ELR (cell line): ENCODE data around the gene ATF6.
"Not testable (repeated sequence)": the region's sequence is repeated elsewhere in the genome, so short reads cannot be mapped to it uniquely, and the experiment has no call there.

Experiments
- DNase-seq: peaks from one replicate; pipeline ENCODE4 v3.0.0-alpha.2; 2015; ENCODE audit warnings: low read depth

ATF6 gene

DNA sequence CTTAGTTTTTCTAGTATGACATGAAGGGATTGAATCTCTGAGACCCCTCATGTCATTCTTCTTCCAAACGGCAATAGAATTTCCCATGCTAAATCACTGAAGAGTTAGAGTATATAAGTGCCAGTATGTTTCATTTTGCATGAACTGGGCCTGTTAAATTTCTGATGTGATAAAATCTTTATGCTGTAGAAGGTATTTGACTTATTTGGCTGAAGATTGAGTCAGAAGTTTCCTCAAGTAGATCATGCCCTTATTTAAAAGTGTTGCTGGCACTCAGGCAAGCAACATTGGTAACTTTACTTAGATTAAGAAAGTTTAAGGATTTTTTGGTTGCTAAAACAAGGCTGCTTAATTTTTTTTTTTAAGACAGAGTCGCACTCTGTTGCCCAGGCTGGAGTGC, 13.3 kb downstream of the ATF6 start:
- DNase-seq = no peak

DNA sequence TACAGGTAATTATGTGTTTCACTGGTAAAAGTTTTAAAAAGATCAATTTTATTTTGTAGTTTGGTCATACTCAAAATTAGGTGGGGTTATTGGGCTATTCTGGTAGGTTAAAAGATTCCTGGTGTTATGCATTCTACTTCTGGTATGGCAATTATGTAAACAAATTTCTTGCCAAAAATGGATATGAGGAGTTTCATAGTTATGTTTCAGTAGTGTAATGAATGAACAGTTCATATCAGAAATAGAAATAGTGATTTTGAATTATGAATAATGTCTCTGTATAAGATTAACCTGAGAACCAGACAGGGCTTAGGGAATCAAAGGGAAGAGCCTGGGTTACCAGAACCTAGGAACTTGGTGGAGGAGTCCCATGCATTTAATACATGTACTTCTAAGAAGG, 15.9 kb downstream of the ATF6 start:
- DNase-seq = peak; percentile 55

GRCh38 chr1:161782886-161783285, 16.8 kb downstream of the ATF6 start:
- no peak for DNase-seq

- DNase-seq = no peak
Observed at GRCh38 chr1:161784968-161785367, 18.8 kb downstream of the ATF6 start.

DNA sequence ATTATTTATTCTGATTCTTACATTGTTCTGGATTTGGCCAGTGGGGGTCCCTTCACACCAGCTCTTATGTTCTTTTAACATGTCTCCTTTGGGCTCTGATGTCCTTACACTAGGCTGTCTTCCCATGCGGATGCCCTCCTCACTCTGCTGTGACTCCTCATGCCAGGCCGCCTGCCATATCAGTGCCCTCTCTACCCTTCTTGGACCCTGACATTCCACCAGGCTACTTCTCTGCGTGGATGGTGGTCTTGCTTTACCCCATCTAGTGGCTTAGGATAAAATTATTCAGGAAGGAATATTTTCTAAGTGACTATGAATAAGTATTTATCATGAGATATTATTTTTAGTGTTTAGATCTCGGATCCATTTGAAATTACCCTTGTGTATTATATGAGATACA, 21.2 kb downstream of the ATF6 start:
- peak; percentile 23 for DNase-seq

DNA sequence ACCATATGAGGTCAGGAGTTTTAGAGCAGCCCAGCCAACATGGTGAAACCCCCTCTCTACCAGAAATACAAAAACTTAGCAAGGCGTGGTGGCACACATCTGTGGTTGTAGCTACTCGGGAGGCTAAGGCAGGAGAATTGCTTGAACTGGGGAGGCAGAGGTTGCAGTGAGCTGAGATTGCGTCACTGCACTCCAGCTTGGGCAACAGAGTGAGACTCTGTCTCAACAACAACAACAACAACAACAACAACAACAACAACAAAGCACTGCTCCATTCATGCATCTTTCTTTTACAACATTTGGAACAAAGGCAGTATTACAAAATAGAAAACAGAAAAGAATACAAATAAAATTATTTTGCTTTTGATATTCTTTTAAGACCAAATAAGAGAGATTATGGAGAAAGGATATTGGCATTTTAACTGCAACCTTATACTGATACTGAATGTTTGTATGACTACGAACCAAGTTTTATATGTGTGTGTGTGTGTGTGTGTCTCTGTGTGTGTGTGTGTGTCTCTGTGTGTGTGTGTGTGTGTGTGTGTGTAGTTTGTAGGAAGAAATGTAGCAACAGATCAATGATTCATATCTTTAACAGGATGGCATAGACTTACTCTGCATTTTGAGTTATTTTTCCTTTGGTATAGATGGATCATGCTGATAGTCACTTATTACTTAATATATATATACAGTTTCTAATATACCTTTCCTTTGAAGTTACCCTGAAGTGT, 24.6 kb downstream of the ATF6 start:
- DNase-seq = peak; percentile 2

DNA sequence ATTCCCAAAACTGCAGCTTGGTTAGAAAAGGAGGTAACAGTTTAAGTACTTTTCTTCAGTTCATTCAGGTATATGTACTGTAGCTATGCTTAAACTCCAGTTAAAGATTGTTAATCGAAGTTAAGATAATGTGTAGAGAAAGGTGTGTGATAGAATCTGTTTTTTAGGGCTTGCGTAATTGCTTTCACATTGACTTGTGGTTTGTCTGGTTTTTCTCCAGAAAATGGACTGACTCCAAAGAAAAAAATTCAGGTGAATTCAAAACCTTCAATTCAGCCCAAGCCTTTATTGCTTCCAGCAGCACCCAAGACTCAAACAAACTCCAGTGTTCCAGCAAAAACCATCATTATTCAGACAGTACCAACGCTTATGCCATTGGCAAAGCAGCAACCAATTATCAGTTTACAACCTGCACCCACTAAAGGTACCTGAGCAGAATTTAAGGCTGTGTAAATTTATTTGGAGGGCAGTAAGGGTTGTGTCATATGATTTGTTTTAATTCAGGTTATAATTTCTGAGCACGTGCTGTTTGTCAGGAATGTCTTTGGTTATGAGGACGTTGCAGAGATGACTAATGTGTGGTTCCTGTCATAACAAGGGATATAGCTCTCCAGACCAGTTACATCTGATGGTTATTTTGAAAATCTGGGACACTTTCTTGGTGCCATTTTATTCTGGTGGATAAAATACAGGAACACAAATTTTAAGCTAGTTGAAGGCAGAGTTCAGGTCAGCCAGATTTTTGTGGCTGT, 26.0 kb downstream of the ATF6 start:
- DNase-seq = peak; percentile 74

DNA sequence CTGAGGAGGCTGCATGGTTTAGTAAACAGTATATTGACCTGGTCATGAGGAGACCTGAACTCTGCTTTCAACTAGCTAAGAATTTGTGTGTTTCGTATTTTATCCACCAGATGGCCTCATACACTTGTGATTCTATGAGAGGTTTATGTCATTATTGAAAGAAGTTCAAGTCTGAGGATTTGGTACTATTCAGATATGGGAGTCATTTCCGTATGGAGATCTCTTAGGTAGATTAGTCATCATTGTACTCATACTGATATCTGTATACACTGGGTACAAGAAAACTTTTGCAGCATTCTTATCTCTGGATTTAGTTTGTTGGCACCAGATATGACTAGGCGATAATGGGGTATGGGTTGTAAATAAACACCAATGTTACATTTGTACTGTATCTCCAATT, 26.6 kb downstream of the ATF6 start:
- DNase-seq = peak; percentile 95

- no peak for DNase-seq
Observed at GRCh38 chr1:161799792-161800191, 33.7 kb downstream of the ATF6 start.

DNA sequence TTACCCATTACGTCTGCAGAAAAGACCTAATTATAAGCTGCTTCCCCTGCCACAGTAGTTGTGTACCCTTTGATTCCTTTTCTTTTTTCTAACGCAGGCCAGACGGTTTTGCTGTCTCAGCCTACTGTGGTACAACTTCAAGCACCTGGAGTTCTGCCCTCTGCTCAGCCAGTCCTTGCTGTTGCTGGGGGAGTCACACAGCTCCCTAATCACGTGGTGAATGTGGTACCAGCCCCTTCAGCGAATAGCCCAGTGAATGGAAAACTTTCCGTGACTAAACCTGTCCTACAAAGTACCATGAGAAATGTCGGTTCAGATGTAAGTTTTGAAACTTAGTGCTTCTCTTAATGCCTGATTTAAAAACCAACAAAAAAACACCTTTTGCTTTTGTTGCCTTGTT, 35.8 kb downstream of the ATF6 start:
- no peak for DNase-seq

GRCh38 chr1:161803181-161803580, 37.1 kb downstream of the ATF6 start:
- DNase-seq = no peak

DNA sequence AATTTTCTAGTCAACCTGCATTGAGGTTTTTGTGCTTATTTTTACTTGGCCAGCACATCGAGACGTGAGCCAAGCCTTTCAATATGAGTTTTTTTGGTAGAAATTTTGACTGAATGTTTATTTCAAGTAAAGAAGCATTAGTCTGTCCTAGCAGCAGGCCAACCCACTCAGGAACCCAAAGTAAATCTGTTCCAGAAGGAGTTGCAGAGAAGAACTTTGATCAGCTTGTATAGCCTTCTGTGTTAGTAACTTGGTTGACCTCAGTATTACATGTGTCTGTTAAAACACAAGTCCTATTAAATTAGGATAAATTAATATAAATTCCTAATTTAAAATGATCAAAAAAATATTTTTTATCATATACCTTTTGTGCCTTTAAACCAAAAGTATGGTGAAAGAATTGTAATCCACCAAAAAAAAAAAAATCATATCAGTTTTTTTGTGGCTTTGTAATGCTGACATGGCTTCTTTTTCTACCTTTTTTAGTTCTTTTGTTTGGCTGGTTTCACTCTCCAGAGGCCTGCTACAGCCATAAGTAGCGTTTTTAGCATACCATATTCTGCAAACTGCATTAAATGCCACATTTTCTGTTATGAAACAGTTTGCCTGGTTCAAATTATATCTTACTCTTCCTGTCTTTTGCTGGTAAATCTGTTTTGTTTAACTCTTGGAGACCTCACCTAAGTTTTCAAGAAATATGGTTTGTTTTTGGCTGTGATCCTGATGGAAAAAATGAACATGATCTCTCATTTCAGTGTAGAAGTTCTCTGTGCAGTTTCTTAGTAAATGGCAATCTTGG, 39.5 kb downstream of the ATF6 start:
- no peak for DNase-seq

DNA sequence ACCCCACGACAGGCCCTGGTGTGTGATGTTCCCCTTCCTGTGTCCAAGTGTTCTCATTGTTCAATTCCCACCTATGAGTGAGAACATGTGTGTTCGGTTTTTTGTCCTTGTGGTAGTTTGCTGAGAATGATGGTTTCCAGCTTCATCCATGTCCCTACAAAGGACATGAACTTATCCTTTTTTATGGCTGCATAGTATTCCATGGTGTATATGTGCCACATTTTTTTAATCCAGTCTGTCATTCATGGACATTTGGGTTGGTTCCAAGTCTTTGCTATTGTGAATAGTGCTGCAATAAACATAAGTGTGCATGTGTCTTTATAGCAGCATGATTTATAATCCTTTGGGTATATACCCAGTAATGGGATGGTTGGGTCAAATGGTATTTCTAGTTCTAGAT, 43.1 kb downstream of the ATF6 start:
- DNase-seq = not testable (repeated sequence)

DNA sequence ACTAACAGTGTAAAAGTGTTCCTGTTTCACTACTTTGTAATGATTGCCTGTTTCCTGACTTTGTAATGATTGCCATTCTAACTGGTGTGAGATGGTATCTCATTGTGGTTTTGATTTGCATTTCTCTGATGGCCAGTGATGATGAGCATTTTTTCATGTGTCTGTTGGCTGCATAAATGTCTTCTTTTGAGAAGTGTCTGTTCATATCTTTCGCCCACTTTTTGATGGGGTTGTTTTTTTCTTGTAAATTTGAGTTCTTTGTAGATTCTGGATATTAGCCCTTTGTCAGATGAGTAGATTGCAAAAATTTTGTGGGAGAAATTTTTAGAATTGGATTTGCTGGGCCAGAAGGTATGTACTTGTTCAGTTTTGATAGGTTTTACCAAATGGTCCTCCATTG, 43.5 kb downstream of the ATF6 start:
- DNase-seq = not testable (repeated sequence)

DNA sequence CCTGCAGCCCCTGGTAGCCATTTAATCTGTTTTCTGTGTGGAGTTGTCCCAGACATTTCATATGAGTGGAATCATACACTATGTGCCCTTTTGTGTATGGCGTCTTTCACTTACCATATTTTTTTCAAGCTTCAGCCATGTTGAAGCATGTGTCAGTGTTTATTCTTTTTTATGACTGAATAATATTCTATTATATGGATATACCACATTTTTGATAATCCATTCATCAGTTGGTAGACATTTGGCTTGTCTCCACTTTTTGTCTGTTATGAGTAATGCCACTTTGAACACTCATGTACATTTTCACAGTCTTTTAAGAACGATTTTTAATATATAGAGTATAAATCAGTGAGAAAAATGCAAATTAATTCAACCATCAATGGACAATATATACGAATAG, 44.7 kb downstream of the ATF6 start:
- no peak for DNase-seq

GRCh38 chr1:161816201-161816600, 50.1 kb downstream of the ATF6 start:
- DNase-seq = no peak

GRCh38 chr1:161817176-161817730, 51.1 kb downstream of the ATF6 start:
- DNase-seq = no peak

DNA sequence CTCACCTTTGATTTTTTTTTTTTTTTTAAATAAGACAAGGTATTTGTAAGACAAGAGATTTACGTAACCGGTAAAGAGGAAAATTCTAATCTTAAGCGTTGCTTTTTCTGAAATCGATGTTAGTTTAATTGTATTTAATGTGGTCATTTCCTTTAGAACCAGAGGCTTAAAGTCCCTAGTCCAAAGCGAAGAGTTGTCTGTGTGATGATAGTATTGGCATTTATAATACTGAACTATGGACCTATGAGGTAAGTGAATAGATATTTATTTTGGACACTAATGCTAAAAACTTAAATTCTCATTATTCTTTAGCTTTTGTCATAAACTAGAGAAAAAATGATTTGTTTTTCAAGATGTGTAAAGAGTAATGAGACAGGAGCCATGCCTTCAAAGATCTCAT, 54.8 kb downstream of the ATF6 start:
- DNase-seq = no peak

- DNase-seq = no peak
Observed at GRCh38 chr1:161824618-161825017, 58.5 kb downstream of the ATF6 start.

GRCh38 chr1:161825831-161826230, 59.7 kb downstream of the ATF6 start:
- DNase-seq = no peak

GRCh38 chr1:161826478-161826877, 60.4 kb downstream of the ATF6 start:
- DNase-seq = no peak

DNA sequence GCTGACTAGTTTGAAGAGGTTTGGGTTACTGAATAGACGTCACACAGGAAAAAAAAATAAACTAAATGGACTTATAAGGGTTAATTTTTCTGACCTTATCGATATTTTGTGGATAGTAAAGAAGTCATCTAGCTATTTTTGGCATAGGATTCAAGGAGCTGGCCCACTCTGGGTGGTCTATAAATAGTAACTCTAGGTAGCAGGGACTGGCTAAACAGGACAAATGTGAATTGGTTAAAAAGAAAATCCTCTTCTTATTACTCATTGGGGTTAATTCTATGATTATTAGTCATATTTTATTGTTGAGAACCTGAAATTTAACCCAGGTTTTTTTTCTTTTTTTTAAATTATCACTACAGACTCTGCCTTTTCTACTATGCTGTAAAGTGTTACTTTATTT, 61.7 kb downstream of the ATF6 start:
- peak; percentile 46 for DNase-seq
